Panc1 (cell line): ENCODE measurements around the gene LETMD1.
"Not testable (repeated sequence)": the region's sequence is repeated elsewhere in the genome, so short reads cannot be mapped to it uniquely, and the experiment has no call there.

Experiments used
- POLR2AphosphoS5 ChIP-seq: IDR thresholded peaks from 2 replicates; pipeline ENCODE4 v1.6.1; 2012; ENCODE audit warnings: mild to moderate bottlenecking, low read depth, low read length, moderate library complexity
- REST ChIP-seq, 2 experiments: IDR thresholded peaks; 2 replicates each; pipeline ENCODE4 v1.6.1; 2011 to 2012; ENCODE audit warnings: low read depth in 2 of 2, control low read depth in 1 of 2, low read length in 1 of 2, mild to moderate bottlenecking in 1 of 2, moderate library complexity in 1 of 2; ENCODE audit not compliant: insufficient read depth in 1 of 2
- SIN3A ChIP-seq: IDR thresholded peaks from 2 replicates; pipeline ENCODE4 v1.6.1; 2012; ENCODE audit warnings: low read depth, mild to moderate bottlenecking, low read length, moderate library complexity, borderline replicate concordance; ENCODE audit not compliant: insufficient read depth
- TCF7L2 ChIP-seq: IDR thresholded peaks from 2 replicates; pipeline ENCODE4 v1.6.1; 2011; ENCODE audit warnings: mild to moderate bottlenecking, low read depth, low read length, inconsistent platforms
- TF ChIP-seq, protein P1 (sequence below): fragments of 450-650 bp; IDR thresholded peaks from 2 replicates; pipeline ENCODE4 v1.5.1; 2017; ENCODE audit warnings: mild to moderate bottlenecking

DNA sequence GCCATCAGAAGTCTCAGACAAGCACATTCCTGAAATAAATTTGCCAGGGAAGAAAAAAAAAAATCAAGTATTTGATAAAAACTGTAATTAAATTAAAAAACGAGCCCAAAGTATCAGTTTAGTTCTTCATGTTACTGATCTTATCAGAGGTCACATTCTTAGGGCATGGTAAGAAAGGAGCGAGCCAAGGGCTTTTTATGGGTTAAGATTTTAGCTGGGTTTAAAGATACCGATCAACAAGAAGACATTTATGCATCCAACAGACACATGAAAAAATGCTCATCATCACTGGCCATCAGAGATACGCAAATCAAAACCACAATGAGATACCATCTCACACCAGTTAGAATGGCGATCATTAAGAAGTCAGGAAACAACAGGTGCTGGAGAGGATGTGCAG is 30.2 kb downstream of the LETMD1 start:
- TF ChIP-seq, protein P1, sequence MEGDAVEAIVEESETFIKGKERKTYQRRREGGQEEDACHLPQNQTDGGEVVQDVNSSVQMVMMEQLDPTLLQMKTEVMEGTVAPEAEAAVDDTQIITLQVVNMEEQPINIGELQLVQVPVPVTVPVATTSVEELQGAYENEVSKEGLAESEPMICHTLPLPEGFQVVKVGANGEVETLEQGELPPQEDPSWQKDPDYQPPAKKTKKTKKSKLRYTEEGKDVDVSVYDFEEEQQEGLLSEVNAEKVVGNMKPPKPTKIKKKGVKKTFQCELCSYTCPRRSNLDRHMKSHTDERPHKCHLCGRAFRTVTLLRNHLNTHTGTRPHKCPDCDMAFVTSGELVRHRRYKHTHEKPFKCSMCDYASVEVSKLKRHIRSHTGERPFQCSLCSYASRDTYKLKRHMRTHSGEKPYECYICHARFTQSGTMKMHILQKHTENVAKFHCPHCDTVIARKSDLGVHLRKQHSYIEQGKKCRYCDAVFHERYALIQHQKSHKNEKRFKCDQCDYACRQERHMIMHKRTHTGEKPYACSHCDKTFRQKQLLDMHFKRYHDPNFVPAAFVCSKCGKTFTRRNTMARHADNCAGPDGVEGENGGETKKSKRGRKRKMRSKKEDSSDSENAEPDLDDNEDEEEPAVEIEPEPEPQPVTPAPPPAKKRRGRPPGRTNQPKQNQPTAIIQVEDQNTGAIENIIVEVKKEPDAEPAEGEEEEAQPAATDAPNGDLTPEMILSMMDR = not testable (repeated sequence)
- not testable (repeated sequence) for TF ChIP-seq REST (IDR thresholded peaks at IDR 0.05; ENCODE audit: insufficient read depth in 1 of 2, low read depth in 2 of 2, low read length in 1 of 2); TCF7L2; SIN3A; POLR2AphosphoS5
